Hepatocyte (in vitro differentiated cells): ENCODE measurements around the gene CDA. TPM values are rescaled to one million over a fixed set of nuclear protein-coding genes. Genes with fewer than 3 reads are reported as not detected.

Experiments used
- DNase-seq: peaks from one replicate; pipeline ENCODE4 v3.0.0-alpha.2; 2016; ENCODE audit warnings: low spot score
- H2AFZ ChIP-seq: fragments of 200-600 bp; sonication (generic); 2 replicates; pipeline ENCODE4 v1.6.0; 2016; ENCODE audit warnings: antibody characterized with exemption, mild to moderate bottlenecking
- H3K27ac ChIP-seq: fragments of 200-600 bp; sonication (generic); 2 replicates; pipeline ENCODE4 v1.5.1; 2016; ENCODE audit warnings: mild to moderate bottlenecking
- H3K27me3 ChIP-seq: fragments of 200-600 bp; sonication (generic); 2 replicates; pipeline ENCODE4 v1.6.1; 2016
- H3K36me3 ChIP-seq: fragments of 200-600 bp; sonication (generic); replicated peaks from 2 replicates; pipeline ENCODE4 v1.5.1; 2016; ENCODE audit warnings: low read depth; ENCODE audit not compliant: insufficient read depth
- H3K4me1 ChIP-seq: fragments of 200-600 bp; sonication (generic); 2 replicates; pipeline ENCODE4 v1.5.1; 2016; ENCODE audit warnings: mild to moderate bottlenecking, moderate library complexity; ENCODE audit not compliant: insufficient read depth
- H3K4me2 ChIP-seq: fragments of 200-600 bp; sonication (generic); 2 replicates; pipeline ENCODE4 v1.6.0; 2016
- H3K4me3 ChIP-seq: fragments of 200-600 bp; sonication (generic); 2 replicates; pipeline ENCODE4 v1.5.1; 2016; ENCODE audit warnings: mild to moderate bottlenecking
- H3K79me2 ChIP-seq: fragments of 200-600 bp; sonication (generic); 2 replicates; pipeline ENCODE4 v1.6.0; 2017; ENCODE audit warnings: mild to moderate bottlenecking
- H3K9me2 ChIP-seq: fragments of 200-600 bp; sonication (generic); replicated peaks from 2 replicates; pipeline ENCODE4 v1.6.0; 2017; ENCODE audit warnings: mild to moderate bottlenecking; ENCODE audit not compliant: insufficient read depth
- H3K9me3 ChIP-seq: fragments of 200-600 bp; sonication (generic); 2 replicates; pipeline ENCODE4 v1.5.1; 2016; ENCODE audit warnings: low read depth, mild to moderate bottlenecking
- H4K20me1 ChIP-seq: fragments of 200-600 bp; sonication (generic); 2 replicates; pipeline ENCODE4 v1.6.0; 2016; ENCODE audit warnings: mild to moderate bottlenecking; ENCODE audit not compliant: insufficient read depth, poor library complexity, severe bottlenecking
- CTCF ChIP-seq: fragments of 200-600 bp; sonication (generic); IDR thresholded peaks from 2 replicates; pipeline ENCODE4 v1.5.1; 2016; ENCODE audit warnings: antibody characterized with exemption, mild to moderate bottlenecking; ENCODE audit not compliant: poor library complexity
- EZH2 ChIP-seq: fragments of 200-600 bp; sonication (generic); IDR thresholded peaks from 2 replicates; pipeline ENCODE4 v1.6.1; 2016; ENCODE audit warnings: antibody characterized with exemption, mild to moderate bottlenecking, borderline replicate concordance
- EZH2phosphoT487 ChIP-seq: fragments of 200-600 bp; sonication (generic); IDR thresholded peaks from one replicate; pipeline ENCODE4 v1.6.1; 2018; ENCODE audit warnings: antibody characterized with exemption, mild to moderate bottlenecking, low read depth, moderate library complexity; ENCODE audit not compliant: unreplicated experiment, severe bottlenecking
- WGBS: methylation state at CpG from one replicate; pipeline ENCODE4 v1.1.6; 2016; ENCODE audit warnings: low lambda C conversion rate; ENCODE audit errors: missing lambda C conversion rate; 5-methylcytosine and 5-hydroxymethylcytosine counted together
- polyA plus RNA-seq: library from polyadenylated mRNA; unstranded; fragments of >200 nt; fragmentation: Nextera tagmentation; extraction: Ambion mirVana; gene quantifications from 2 replicates; pipeline ENCODE4 v1.2.1, GENCODE V29; 2016
- total RNA-seq: library from RNA; depleted of rRNA; stranded (reverse); fragments of >200 nt; gene quantifications from 2 replicates; pipeline ENCODE4 v1.2.3, GENCODE V29; 2014

CDA gene
- total and polyA plus RNA-seq, 2 experiments from 2014 or later, result 2.1 TPM

- H4K20me1 ChIP-seq, result no peaks in the 10 kb centered on the region
- TF ChIP-seq CTCF, result no peak
- no peak for TF ChIP-seq EZH2
- TF ChIP-seq EZH2phosphoT487, result no peak
- 91% methylated on average over 3 of the region's 3 CpGs for WGBS
- no peak overlapping the region for H3K4me2 ChIP-seq
- no peaks in the 10 kb centered on the region for H3K9me2 ChIP-seq
- no peak overlapping the region for H3K4me3 ChIP-seq
- H2AFZ ChIP-seq, result no peak overlapping the region
- H3K27me3 ChIP-seq, result peaks cover 6% of the 10 kb centered on the region
- H3K79me2 ChIP-seq, result no peaks in the 10 kb centered on the region
- H3K9me3 ChIP-seq, result no peaks in the 10 kb centered on the region
- no peak for DNase-seq
- H3K4me1 ChIP-seq, result no peaks in the 10 kb centered on the region
- no peaks in the 10 kb centered on the region for H3K36me3 ChIP-seq
- H3K27ac ChIP-seq, result no peak overlapping the region
Measured at GRCh38 chr1:20578062-20578461, 10.8 kb upstream of the CDA start.

GRCh38 chr1:20578721-20579395, 10.0 kb upstream of the CDA start:
- Histone ChIP-seq H3K79me2 (no peaks in the 10 kb centered on the region), H2AFZ (no peak overlapping the region), H3K9me2 (no peaks in the 10 kb centered on the region), H3K4me2 (no peak overlapping the region), H3K4me1 (no peaks in the 10 kb centered on the region), H4K20me1 (no peaks in the 10 kb centered on the region), H3K9me3 (no peaks in the 10 kb centered on the region), H3K27me3 (no peaks in the 10 kb centered on the region), H3K36me3 (no peaks in the 10 kb centered on the region), H3K4me3 (no peak overlapping the region), H3K27ac (no peak overlapping the region)
- WGBS, result 83% methylated on average over 13 of the region's 13 CpGs
- TF ChIP-seq CTCF (no peak), EZH2phosphoT487 (no peak), EZH2 (no peak)
- no peak for DNase-seq

- Histone ChIP-seq H3K4me1 (peaks cover 11% of the 10 kb centered on the region), H3K4me2 (no peak overlapping the region), H3K79me2 (no peaks in the 10 kb centered on the region), H2AFZ (no peak overlapping the region), H4K20me1 (no peaks in the 10 kb centered on the region), H3K27ac (no peak overlapping the region), H3K9me2 (no peaks in the 10 kb centered on the region), H3K27me3 (peaks cover 9% of the 10 kb centered on the region), H3K36me3 (no peaks in the 10 kb centered on the region), H3K9me3 (no peaks in the 10 kb centered on the region), H3K4me3 (no peak overlapping the region)
- TF ChIP-seq CTCF (no peak), EZH2 (no peak), EZH2phosphoT487 (no peak)
- DNase-seq, result no peak
- 93% methylated on average over 2 of the region's 2 CpGs for WGBS
Measured at GRCh38 chr1:20584890-20585289, 4.0 kb upstream of the CDA start.
